ENCODE data around the gene IPO4.
A peak's percentile ranks its signal among the peaks of the same experiment; 100 is the strongest.

DNA sequence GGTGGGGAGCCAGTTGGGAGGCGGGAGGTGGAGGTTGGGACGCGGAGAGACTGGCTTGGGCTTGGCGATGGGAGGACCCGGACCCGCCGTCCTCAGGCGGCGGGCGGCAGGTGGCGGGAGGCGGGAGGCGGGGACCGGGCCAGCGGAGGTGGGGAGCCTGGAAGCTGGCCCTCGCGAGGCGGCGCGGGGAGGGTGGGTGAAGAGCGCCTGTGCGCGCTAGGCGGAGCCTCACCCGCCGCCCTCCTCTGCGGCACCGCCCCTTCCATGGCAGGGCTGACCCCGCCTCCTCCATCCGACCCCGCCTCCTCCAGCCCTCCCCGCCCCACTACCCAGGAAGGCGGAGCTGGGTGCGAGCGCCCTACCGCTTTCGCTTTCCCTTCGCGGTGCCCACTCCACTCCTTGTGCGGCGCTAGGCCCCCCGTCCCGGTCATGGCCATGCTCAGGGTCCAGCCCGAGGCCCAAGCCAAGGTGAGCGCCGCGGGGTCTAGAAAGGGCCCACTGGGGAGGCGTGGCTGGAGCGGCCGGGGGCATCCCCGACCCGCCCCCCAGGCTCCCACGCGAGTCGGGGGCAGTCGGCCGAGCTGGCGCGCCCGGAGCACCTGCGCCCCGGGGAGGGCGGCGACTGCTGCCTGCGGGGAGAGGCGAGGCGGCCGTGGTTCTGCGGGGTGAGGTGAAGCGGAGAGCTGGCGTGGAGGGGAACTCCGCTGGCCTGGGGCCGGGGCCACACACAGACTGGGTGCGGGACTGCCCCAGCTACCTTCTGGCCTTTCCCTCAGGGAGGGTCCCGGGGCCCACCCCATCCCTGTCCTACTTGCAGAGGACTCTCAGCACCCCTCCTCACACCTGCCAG is 52.6 kb downstream of the IPO4 start, which contains the start of gene PSME1:
- TF ChIP-seq, protein P1, sequence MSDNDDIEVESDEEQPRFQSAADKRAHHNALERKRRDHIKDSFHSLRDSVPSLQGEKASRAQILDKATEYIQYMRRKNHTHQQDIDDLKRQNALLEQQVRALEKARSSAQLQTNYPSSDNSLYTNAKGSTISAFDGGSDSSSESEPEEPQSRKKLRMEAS (IDR thresholded peaks at IDR 0.05; ENCODE audit: low read depth, low read length) = peak; percentile 33; the same call in 1 of the 2 replicates
- TF ChIP-seq CTCF (IDR thresholded peaks at IDR 0.05; ENCODE audit: low read depth, low read length) = no peak

Measured in NB4 (cell line).